HG03135 (cell line): ENCODE measurements around the gene BBOX1.
"Not testable (repeated sequence)": the region's sequence is repeated elsewhere in the genome, so short reads cannot be mapped to it uniquely, and the experiment has no call there.

Source experiments
- ATAC-seq: cut with Tn5 transposase; IDR thresholded peaks from one replicate; pipeline ENCODE4 v1.9.1; 2021; ENCODE audit warnings: mild to moderate bottlenecking, moderate library complexity; ENCODE audit not compliant: unreplicated experiment

BBOX1 gene

DNA sequence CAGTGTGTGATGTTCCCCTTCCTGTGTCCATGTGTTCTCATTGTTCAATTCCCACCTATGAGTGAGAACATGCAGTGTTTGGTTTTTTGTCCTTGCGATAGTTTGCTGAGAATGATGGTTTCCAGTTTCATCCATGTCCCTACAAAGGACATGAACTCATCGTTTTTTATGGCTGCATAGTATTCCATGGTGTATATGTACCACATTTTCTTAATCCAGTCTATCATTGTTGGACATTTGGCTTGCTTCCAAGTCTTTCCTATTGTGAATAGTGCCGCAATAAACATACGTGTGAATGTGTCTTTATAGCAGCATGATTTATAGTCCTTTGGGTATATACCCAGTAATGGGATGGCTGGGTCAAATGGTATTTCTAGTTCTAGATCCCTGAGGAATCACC, 134.9 kb downstream of the BBOX1 start:
- not testable (repeated sequence) for ATAC-seq
